K562 (cell line): ENCODE measurements around the gene CRIP1. TPM values are rescaled to one million over a fixed set of nuclear protein-coding genes. Genes with fewer than 3 reads are reported as not detected.

Experiments used
- CCNT2 ChIP-seq: IDR thresholded peaks from 2 replicates; pipeline ENCODE4 v1.6.1; 2011; ENCODE audit warnings: borderline replicate concordance, low read depth, mild to moderate bottlenecking, moderate library complexity, mixed read lengths, low read length; ENCODE audit not compliant: insufficient read length; ENCODE audit errors: extremely low read depth
- CREM ChIP-seq: IDR thresholded peaks from 2 replicates; pipeline ENCODE4 v1.6.1; 2014; ENCODE audit warnings: antibody characterized with exemption, low read depth
- GABPB2 ChIP-seq: fragments of 250-450 bp; sonication (Bioruptor Pico); conservative IDR thresholded peaks from 2 replicates; pipeline ENCODE4 v1.5.1; 2021; ENCODE audit warnings: mild to moderate bottlenecking
- KDM4B ChIP-seq, 2 experiments: fragments of 450-650 bp in 1 of 2; sonication (generic) in 1 of 2; IDR thresholded peaks; 2 replicates each; pipeline ENCODE4 v1.6.1; 2016 to 2017; ENCODE audit warnings: borderline replicate concordance in 2 of 2, antibody characterized with exemption in 1 of 2, low read depth in 1 of 2, mild to moderate bottlenecking in 1 of 2
- KLF13 ChIP-seq: fragments of 450-650 bp; IDR thresholded peaks from 2 replicates; pipeline ENCODE4 v1.6.1; 2016; ENCODE audit warnings: missing genetic modification characterization, low read depth, mild to moderate bottlenecking, missing compliant biosample characterization, moderate library complexity, borderline replicate concordance
- PHTF2 ChIP-seq: fragments of 250-450 bp; sonication (Bioruptor Pico); IDR thresholded peaks from 2 replicates; pipeline ENCODE4 v1.5.0; 2021; ENCODE audit warnings: mild to moderate bottlenecking
- RAD21 ChIP-seq, 2 experiments: fragments of 250-450 bp in 1 of 2; fragments of 450-650 bp in 1 of 2; sonication (Bioruptor Pico) in 1 of 2; formaldehyde crosslinking in 1 of 2; IDR thresholded peaks in 1 of 2; conservative IDR thresholded peaks in 1 of 2; 2 replicates each; pipeline versions ENCODE4 v1.4.0 to v1.8.0; 2020 to 2022; ENCODE audit warnings: mild to moderate bottlenecking in 2 of 2, moderate library complexity in 1 of 2
- polyA plus RNA-seq, 8 experiments: library from polyadenylated mRNA; depleted of rRNA in 4 of 8; stranded (reverse) in 5 of 8; unstranded in 3 of 8; fragments of >200 nt; fragmentation: Nextera tagmentation in 2 of 8; fragmentation: Illumina TruSeq in 1 of 8; extraction: Ambion mirVana in 2 of 8; extraction: Trizol in 1 of 8; gene quantifications; 2 replicates each; pipeline versions ENCODE4 v1.2.1 to v1.2.3, GENCODE V29; 2011 to 2014; ENCODE audit warnings: inconsistent platforms in 1 of 8, missing spikeins in 1 of 8
- total RNA-seq, 7 experiments: library from RNA; depleted of rRNA in 6 of 7; stranded (reverse); fragments of >200 nt in 6 of 7; fragmentation: Illumina TruSeq in 2 of 7; extraction: Trizol in 2 of 7; gene quantifications; 2 replicates each; pipeline versions ENCODE4 v1.2.1 to v1.2.3, GENCODE V29; 2011 to 2021; ENCODE audit warnings: low replicate concordance in 1 of 7
- TF ChIP-seq, protein P1 (sequence below), 2 experiments: fragments of 150-350 bp in 1 of 2; IDR thresholded peaks; 2 replicates each; pipeline ENCODE4 v1.6.1; 2012 to 2016; ENCODE audit warnings: low read depth in 2 of 2, low read length in 2 of 2, mild to moderate bottlenecking in 1 of 2, moderate library complexity in 1 of 2
- TF ChIP-seq, protein P2 (sequence below): fragments of 250-450 bp; sonication (Bioruptor Pico); IDR thresholded peaks from 2 replicates; pipeline ENCODE4 v1.4.0; 2020; ENCODE audit warnings: mild to moderate bottlenecking, moderate library complexity
- TF ChIP-seq, protein P3 (sequence below): fragments of 450-650 bp; formaldehyde crosslinking; conservative IDR thresholded peaks from 2 replicates; pipeline ENCODE4 v1.4.0; 2022; ENCODE audit warnings: mild to moderate bottlenecking, missing genetic modification characterization
- TF ChIP-seq, protein P4 (sequence below): sonication (generic); formaldehyde crosslinking; IDR thresholded peaks from 2 replicates; pipeline ENCODE4 v1.8.0; 2022; ENCODE audit warnings: missing genetic modification reagents, mild to moderate bottlenecking, borderline replicate concordance
- TF ChIP-seq, protein P5 (sequence below): fragments of 450-650 bp; formaldehyde crosslinking; IDR thresholded peaks from 2 replicates; pipeline ENCODE4 v1.4.0; 2022; ENCODE audit warnings: mild to moderate bottlenecking, moderate library complexity
- TF ChIP-seq, protein P6 (sequence below): sonication (generic); formaldehyde crosslinking; IDR thresholded peaks from 2 replicates; pipeline ENCODE4 v1.8.1; 2023; ENCODE audit warnings: mild to moderate bottlenecking, missing genetic modification reagents

CRIP1 gene
- total and polyA plus RNA-seq, 9 of the 15 experiments (the other 6 are each of a cell fraction or from before 2014, with no cell fraction given), result 0.11 to 0.58 (median 0.14) TPM; not detected in 6

DNA sequence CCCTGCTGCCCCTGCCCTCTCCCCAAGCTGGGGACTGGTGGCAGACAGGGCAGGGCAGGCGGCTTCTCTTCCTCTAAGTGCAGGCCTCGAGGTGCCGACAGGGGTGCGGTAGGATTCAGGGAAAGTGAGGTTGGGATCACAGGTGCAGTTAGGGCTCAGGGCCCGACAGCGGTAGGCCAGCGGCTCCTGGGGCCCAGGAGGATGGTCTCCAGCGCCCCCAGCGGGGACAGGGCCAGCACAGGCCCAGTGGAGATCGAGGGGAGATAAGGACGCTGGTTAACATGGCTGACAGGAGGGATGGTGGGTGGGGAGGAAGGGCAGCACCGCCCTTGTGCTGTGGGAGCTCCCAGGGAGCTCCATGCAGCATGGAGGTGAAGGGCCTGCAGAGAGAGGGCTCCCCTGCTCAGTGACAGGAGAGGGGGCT is 935 bp upstream of the CRIP1 start (continued):
- TF ChIP-seq, protein P1, sequence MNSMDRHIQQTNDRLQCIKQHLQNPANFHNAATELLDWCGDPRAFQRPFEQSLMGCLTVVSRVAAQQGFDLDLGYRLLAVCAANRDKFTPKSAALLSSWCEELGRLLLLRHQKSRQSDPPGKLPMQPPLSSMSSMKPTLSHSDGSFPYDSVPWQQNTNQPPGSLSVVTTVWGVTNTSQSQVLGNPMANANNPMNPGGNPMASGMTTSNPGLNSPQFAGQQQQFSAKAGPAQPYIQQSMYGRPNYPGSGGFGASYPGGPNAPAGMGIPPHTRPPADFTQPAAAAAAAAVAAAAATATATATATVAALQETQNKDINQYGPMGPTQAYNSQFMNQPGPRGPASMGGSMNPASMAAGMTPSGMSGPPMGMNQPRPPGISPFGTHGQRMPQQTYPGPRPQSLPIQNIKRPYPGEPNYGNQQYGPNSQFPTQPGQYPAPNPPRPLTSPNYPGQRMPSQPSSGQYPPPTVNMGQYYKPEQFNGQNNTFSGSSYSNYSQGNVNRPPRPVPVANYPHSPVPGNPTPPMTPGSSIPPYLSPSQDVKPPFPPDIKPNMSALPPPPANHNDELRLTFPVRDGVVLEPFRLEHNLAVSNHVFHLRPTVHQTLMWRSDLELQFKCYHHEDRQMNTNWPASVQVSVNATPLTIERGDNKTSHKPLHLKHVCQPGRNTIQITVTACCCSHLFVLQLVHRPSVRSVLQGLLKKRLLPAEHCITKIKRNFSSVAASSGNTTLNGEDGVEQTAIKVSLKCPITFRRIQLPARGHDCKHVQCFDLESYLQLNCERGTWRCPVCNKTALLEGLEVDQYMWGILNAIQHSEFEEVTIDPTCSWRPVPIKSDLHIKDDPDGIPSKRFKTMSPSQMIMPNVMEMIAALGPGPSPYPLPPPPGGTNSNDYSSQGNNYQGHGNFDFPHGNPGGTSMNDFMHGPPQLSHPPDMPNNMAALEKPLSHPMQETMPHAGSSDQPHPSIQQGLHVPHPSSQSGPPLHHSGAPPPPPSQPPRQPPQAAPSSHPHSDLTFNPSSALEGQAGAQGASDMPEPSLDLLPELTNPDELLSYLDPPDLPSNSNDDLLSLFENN (IDR thresholded peaks at IDR 0.05; ENCODE audit: low read depth in 2 of 2, low read length in 2 of 2), result no peak; a peak in 1 of 4 replicates
- TF ChIP-seq, protein P2, sequence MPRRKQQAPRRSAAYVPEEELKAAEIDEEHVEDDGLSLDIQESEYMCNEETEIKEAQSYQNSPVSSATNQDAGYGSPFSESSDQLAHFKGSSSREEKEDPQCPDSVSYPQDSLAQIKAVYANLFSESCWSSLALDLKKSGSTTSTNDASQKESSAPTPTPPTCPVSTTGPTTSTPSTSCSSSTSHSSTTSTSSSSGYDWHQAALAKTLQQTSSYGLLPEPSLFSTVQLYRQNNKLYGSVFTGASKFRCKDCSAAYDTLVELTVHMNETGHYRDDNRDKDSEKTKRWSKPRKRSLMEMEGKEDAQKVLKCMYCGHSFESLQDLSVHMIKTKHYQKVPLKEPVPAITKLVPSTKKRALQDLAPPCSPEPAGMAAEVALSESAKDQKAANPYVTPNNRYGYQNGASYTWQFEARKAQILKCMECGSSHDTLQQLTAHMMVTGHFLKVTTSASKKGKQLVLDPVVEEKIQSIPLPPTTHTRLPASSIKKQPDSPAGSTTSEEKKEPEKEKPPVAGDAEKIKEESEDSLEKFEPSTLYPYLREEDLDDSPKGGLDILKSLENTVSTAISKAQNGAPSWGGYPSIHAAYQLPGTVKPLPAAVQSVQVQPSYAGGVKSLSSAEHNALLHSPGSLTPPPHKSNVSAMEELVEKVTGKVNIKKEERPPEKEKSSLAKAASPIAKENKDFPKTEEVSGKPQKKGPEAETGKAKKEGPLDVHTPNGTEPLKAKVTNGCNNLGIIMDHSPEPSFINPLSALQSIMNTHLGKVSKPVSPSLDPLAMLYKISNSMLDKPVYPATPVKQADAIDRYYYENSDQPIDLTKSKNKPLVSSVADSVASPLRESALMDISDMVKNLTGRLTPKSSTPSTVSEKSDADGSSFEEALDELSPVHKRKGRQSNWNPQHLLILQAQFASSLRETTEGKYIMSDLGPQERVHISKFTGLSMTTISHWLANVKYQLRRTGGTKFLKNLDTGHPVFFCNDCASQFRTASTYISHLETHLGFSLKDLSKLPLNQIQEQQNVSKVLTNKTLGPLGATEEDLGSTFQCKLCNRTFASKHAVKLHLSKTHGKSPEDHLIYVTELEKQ (CRISPR knock-in tag), result no peak
- TF ChIP-seq, protein P3, sequence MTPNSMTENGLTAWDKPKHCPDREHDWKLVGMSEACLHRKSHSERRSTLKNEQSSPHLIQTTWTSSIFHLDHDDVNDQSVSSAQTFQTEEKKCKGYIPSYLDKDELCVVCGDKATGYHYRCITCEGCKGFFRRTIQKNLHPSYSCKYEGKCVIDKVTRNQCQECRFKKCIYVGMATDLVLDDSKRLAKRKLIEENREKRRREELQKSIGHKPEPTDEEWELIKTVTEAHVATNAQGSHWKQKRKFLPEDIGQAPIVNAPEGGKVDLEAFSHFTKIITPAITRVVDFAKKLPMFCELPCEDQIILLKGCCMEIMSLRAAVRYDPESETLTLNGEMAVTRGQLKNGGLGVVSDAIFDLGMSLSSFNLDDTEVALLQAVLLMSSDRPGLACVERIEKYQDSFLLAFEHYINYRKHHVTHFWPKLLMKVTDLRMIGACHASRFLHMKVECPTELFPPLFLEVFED (CRISPR knock-in tag), result no peak
- TF ChIP-seq, protein P4, sequence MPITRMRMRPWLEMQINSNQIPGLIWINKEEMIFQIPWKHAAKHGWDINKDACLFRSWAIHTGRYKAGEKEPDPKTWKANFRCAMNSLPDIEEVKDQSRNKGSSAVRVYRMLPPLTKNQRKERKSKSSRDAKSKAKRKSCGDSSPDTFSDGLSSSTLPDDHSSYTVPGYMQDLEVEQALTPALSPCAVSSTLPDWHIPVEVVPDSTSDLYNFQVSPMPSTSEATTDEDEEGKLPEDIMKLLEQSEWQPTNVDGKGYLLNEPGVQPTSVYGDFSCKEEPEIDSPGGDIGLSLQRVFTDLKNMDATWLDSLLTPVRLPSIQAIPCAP (CRISPR knock-in tag), result no peak
- TF ChIP-seq CREM (peak; percentile 13; the same call in 1 of the 2 replicates), KLF13 (tag) (no peak), KDM4B (IDR thresholded peaks at IDR 0.05; ENCODE audit: borderline replicate concordance in 2 of 2, low read depth in 1 of 2) (no peak), RAD21 (CRISPR knock-in tag; conservative IDR thresholded peaks at IDR 0.05 in 1 of 2, IDR thresholded peaks at IDR 0.05 in 1 of 2) (peak in 1 of 2 experiments; percentile 52; a peak in 2 of 4 replicates), PHTF2 (CRISPR knock-in tag) (no peak), GABPB2 (no peak), CCNT2 (no peak)
- TF ChIP-seq, protein P5, sequence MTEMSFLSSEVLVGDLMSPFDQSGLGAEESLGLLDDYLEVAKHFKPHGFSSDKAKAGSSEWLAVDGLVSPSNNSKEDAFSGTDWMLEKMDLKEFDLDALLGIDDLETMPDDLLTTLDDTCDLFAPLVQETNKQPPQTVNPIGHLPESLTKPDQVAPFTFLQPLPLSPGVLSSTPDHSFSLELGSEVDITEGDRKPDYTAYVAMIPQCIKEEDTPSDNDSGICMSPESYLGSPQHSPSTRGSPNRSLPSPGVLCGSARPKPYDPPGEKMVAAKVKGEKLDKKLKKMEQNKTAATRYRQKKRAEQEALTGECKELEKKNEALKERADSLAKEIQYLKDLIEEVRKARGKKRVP (CRISPR knock-in tag), result no peak
- TF ChIP-seq, protein P6, sequence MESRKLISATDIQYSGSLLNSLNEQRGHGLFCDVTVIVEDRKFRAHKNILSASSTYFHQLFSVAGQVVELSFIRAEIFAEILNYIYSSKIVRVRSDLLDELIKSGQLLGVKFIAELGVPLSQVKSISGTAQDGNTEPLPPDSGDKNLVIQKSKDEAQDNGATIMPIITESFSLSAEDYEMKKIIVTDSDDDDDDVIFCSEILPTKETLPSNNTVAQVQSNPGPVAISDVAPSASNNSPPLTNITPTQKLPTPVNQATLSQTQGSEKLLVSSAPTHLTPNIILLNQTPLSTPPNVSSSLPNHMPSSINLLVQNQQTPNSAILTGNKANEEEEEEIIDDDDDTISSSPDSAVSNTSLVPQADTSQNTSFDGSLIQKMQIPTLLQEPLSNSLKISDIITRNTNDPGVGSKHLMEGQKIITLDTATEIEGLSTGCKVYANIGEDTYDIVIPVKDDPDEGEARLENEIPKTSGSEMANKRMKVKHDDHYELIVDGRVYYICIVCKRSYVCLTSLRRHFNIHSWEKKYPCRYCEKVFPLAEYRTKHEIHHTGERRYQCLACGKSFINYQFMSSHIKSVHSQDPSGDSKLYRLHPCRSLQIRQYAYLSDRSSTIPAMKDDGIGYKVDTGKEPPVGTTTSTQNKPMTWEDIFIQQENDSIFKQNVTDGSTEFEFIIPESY (CRISPR knock-in tag), result peak; percentile 64; the same call in 1 of the 2 replicates
